ENCODE data around the gene EMSY.
A peak's percentile ranks its signal among the peaks of the same experiment; 100 is the strongest.

- TF ChIP-seq CTCF (IDR thresholded peaks at IDR 0.05) (peak; percentile 23 to 43 (median 37)), POLR2A (IDR thresholded peaks at IDR 0.05) (no peak)
Measured at GRCh38 chr11:76512851-76513653, 68.2 kb downstream of the EMSY start.
